Fibroblast of lung (primary cell): Measurements from ENCODE around the gene SHANK2. TPM values are rescaled to one million over a fixed set of nuclear protein-coding genes. Genes with fewer than 3 reads are reported as not detected.

ENCODE experiments used
- DNase-seq, 2 donors: peaks; one replicate each; pipeline versions ENCODE4 v3.0.0 to v3.0.0-alpha.2; 2010; ENCODE audit warnings: low read depth in 2 of 2
- H2AFZ ChIP-seq: 2 replicates; pipeline ENCODE4 v1.5.1; 2012; ENCODE audit warnings: low read length, control low read depth, inconsistent platforms
- H3K27ac ChIP-seq: 2 replicates; pipeline ENCODE4 v1.5.1; 2011; ENCODE audit warnings: low read length, control low read depth; ENCODE audit not compliant: insufficient read depth
- H3K27me3 ChIP-seq: 2 replicates; pipeline ENCODE4 v1.5.1; 2011; ENCODE audit warnings: mild to moderate bottlenecking, low read length; ENCODE audit not compliant: control insufficient read depth, insufficient read depth
- H3K36me3 ChIP-seq: 2 replicates; pipeline ENCODE4 v1.5.1; 2011; ENCODE audit warnings: low read length; ENCODE audit not compliant: control insufficient read depth, insufficient read depth
- H3K4me1 ChIP-seq: 2 replicates; pipeline ENCODE4 v1.5.1; 2011; ENCODE audit warnings: low read length; ENCODE audit not compliant: control insufficient read depth, insufficient read depth; ENCODE audit errors: extremely low read depth
- H3K4me2 ChIP-seq: 2 replicates; pipeline ENCODE4 v1.5.1; 2011; ENCODE audit warnings: low read length, control low read depth; ENCODE audit not compliant: insufficient read depth; ENCODE audit errors: extremely low read depth
- H3K4me3 ChIP-seq, 4 experiments: fragments of 200-600 bp in 1 of 4; sonication (generic) in 1 of 4; replicated peaks in 1 of 4; 2 replicates each; pipeline ENCODE4 v1.5.1; 2011 to 2016; ENCODE audit warnings: low read length in 4 of 4, low read depth in 3 of 4, mild to moderate bottlenecking in 3 of 4, control low read depth in 2 of 4, inconsistent platforms in 1 of 4, mixed read lengths in 1 of 4; ENCODE audit not compliant: insufficient read depth in 1 of 4; ENCODE audit errors: control extremely low read depth in 1 of 4
- H3K79me2 ChIP-seq: 2 replicates; pipeline ENCODE4 v1.5.1; 2012; ENCODE audit warnings: mild to moderate bottlenecking, low read length, inconsistent platforms; ENCODE audit not compliant: control insufficient read depth, insufficient read depth
- H3K9ac ChIP-seq: 2 replicates; pipeline ENCODE4 v1.5.1; 2011; ENCODE audit warnings: mild to moderate bottlenecking, low read length, control low read depth; ENCODE audit not compliant: insufficient read depth
- H3K9me3 ChIP-seq: 2 replicates; pipeline ENCODE4 v1.5.1; 2012; ENCODE audit warnings: low read depth, low read length; ENCODE audit not compliant: control insufficient read depth, insufficient read depth
- H4K20me1 ChIP-seq: 2 replicates; pipeline ENCODE4 v1.5.1; 2011; ENCODE audit warnings: low read length; ENCODE audit not compliant: control insufficient read depth, insufficient read depth; ENCODE audit errors: extremely low read depth
- EZH2 ChIP-seq: IDR thresholded peaks from 2 replicates; pipeline ENCODE4 v1.5.1; 2012; ENCODE audit warnings: low read length, control low read depth, mild to moderate bottlenecking; ENCODE audit errors: missing control alignments
- polyA plus RNA-seq, 2 donors: library from polyadenylated mRNA; depleted of rRNA in 1 of 2; stranded (reverse) in 1 of 2; unstranded in 1 of 2; fragments of >200 nt; gene quantifications; 2 replicates each; pipeline ENCODE4 v1.2.1, GENCODE V29; 2011 to 2012; ENCODE audit warnings: missing spikeins in 1 of 2
- total RNA-seq: library from RNA; depleted of rRNA; stranded (reverse); fragments of >200 nt; gene quantifications from 2 replicates; pipeline ENCODE4 v1.2.1, GENCODE V29; 2014
- TF ChIP-seq, protein P1 (sequence below), 2 donors: IDR thresholded peaks in 1 of 2; conservative IDR thresholded peaks in 1 of 2; 1 replicate in 1 of 2; 2 replicates in 1 of 2; pipeline ENCODE4 v1.5.1; 2011 to 2012; ENCODE audit warnings: low read length in 2 of 2, control low read depth in 1 of 2, inconsistent platforms in 1 of 2, low read depth in 1 of 2, mild to moderate bottlenecking in 1 of 2

SHANK2 gene
- total and polyA plus RNA-seq, 2 donors (not counting 1 experiment from before 2014, with no cell fraction given) = 3.2 to 11.6 TPM

GRCh38 chr11:71209656-71210055, 42.7 kb downstream of the SHANK2 start:
- Histone ChIP-seq H3K4me2 (no peak overlapping the region), H4K20me1 (no peaks in the 10 kb centered on the region), H3K79me2 (no peaks in the 10 kb centered on the region), H2AFZ (no peak overlapping the region), H3K9me3 (no peaks in the 10 kb centered on the region), H3K9ac (no peak overlapping the region), H3K4me3 (no peak overlapping the region), H3K27ac (no peak overlapping the region), H3K36me3 (no peaks in the 10 kb centered on the region), H3K27me3 (no peaks in the 10 kb centered on the region), H3K4me1 (peaks cover 2% of the 10 kb centered on the region)
- no peak for DNase-seq
- TF ChIP-seq EZH2 = no peak

DNA sequence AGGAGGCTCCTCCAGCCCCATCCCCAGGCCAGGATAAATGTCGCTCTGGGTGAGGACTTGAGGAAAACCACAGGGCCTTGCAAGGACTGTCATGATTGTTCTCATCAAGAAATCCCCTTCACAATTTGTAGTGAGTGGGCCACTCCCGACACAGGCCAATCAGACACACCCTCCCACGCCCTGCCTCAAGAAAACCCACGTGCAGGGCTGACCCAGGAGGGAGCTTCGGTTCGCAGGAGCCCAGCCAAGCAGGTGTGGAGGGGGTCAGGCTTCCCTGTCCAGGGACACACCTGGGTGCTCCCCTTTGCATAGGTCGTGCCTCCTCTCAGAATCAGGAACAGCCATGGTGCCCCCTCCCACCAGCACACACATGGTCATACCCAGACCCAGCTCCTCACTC, 43.2 kb downstream of the SHANK2 start:
- no peak overlapping the region for H3K4me3 ChIP-seq
- H3K36me3 ChIP-seq = no peaks in the 10 kb centered on the region
- H4K20me1 ChIP-seq = no peaks in the 10 kb centered on the region
- peaks cover 2% of the 10 kb centered on the region for H3K4me1 ChIP-seq
- no peak for DNase-seq
- H2AFZ ChIP-seq = no peak overlapping the region
- no peaks in the 10 kb centered on the region for H3K27me3 ChIP-seq
- H3K9me3 ChIP-seq = no peaks in the 10 kb centered on the region
- no peak for TF ChIP-seq EZH2
- TF ChIP-seq, protein P1, sequence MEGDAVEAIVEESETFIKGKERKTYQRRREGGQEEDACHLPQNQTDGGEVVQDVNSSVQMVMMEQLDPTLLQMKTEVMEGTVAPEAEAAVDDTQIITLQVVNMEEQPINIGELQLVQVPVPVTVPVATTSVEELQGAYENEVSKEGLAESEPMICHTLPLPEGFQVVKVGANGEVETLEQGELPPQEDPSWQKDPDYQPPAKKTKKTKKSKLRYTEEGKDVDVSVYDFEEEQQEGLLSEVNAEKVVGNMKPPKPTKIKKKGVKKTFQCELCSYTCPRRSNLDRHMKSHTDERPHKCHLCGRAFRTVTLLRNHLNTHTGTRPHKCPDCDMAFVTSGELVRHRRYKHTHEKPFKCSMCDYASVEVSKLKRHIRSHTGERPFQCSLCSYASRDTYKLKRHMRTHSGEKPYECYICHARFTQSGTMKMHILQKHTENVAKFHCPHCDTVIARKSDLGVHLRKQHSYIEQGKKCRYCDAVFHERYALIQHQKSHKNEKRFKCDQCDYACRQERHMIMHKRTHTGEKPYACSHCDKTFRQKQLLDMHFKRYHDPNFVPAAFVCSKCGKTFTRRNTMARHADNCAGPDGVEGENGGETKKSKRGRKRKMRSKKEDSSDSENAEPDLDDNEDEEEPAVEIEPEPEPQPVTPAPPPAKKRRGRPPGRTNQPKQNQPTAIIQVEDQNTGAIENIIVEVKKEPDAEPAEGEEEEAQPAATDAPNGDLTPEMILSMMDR (conservative IDR thresholded peaks at IDR 0.05 in 1 of 2, IDR thresholded peaks at IDR 0.05 in 1 of 2; ENCODE audit: low read depth in 1 of 2, low read length in 2 of 2) = no peak
- no peak overlapping the region for H3K4me2 ChIP-seq
- H3K27ac ChIP-seq = no peak overlapping the region
- no peaks in the 10 kb centered on the region for H3K79me2 ChIP-seq
- H3K9ac ChIP-seq = no peak overlapping the region

- Histone ChIP-seq H4K20me1 (no peaks in the 10 kb centered on the region), H3K27me3 (no peaks in the 10 kb centered on the region), H3K9me3 (no peaks in the 10 kb centered on the region), H2AFZ (no peak overlapping the region), H3K4me2 (no peak overlapping the region), H3K4me3 (no peak overlapping the region), H3K9ac (no peak overlapping the region), H3K36me3 (no peaks in the 10 kb centered on the region), H3K4me1 (peaks cover 2% of the 10 kb centered on the region), H3K79me2 (no peaks in the 10 kb centered on the region), H3K27ac (no peak overlapping the region)
- DNase-seq = no peak
- TF ChIP-seq EZH2 = no peak
- TF ChIP-seq, protein P1 (conservative IDR thresholded peaks at IDR 0.05 in 1 of 2, IDR thresholded peaks at IDR 0.05 in 1 of 2; ENCODE audit: low read depth in 1 of 2, low read length in 2 of 2) = no peak
Measured at GRCh38 chr11:71208011-71208774, 44.2 kb downstream of the SHANK2 start.
